ENCODE data around the gene ZNF107.

The ZNF107 gene

GRCh38 chr7:64626557-64626956, 39.4 kb upstream of the ZNF107 start:
- Histone ChIP-seq H3K4me1 (ENCODE audit: insufficient read depth, low read length) (no peaks in the 10 kb centered on the region), H3K4me3 (ENCODE audit: low read depth in 1 of 2, low read length in 2 of 2) (no peak overlapping the region), H3K9me3 (ENCODE audit: insufficient read depth, low read length, severe bottlenecking) (peaks cover 6% of the 10 kb centered on the region), H3K9ac (ENCODE audit: low read depth, low read length) (no peak overlapping the region), H3K36me3 (ENCODE audit: insufficient read depth, low read length) (no peaks in the 10 kb centered on the region), H3K4me2 (ENCODE audit: insufficient read depth, low read length) (no peak overlapping the region), H4K20me1 (ENCODE audit: insufficient read depth, low read length) (no peaks in the 10 kb centered on the region), H3K27ac (ENCODE audit: low read length) (no peak overlapping the region), H2AFZ (ENCODE audit: low read depth, low read length) (no peak overlapping the region), H3K27me3 (ENCODE audit: insufficient read depth, low read length, poor library complexity) (no peaks in the 10 kb centered on the region), H3K79me2 (ENCODE audit: insufficient read depth, low read length) (no peaks in the 10 kb centered on the region)
- no peak for DNase-seq
- TF ChIP-seq EZH2 (IDR thresholded peaks at IDR 0.05; ENCODE audit: borderline replicate concordance, low read depth, low read length, severe bottlenecking) = no peak
- no peak for TF ChIP-seq CTCF (IDR thresholded peaks at IDR 0.05; ENCODE audit: borderline replicate concordance, extremely low read depth, low read length, poor library complexity, severe bottlenecking)
- no peak for ATAC-seq (ENCODE audit: insufficient read depth, low read depth)

- ATAC-seq (ENCODE audit: insufficient read depth, low read depth) (no peak), DNase-seq (no peak)
- H3K27me3 ChIP-seq (ENCODE audit: insufficient read depth, low read length, poor library complexity) = no peaks in the 10 kb centered on the region
- H3K9ac ChIP-seq (ENCODE audit: low read depth, low read length) = no peak overlapping the region
- no peak overlapping the region for H3K27ac ChIP-seq (ENCODE audit: low read length)
- no peaks in the 10 kb centered on the region for H3K79me2 ChIP-seq (ENCODE audit: insufficient read depth, low read length)
- H2AFZ ChIP-seq (ENCODE audit: low read depth, low read length) = no peak overlapping the region
- TF ChIP-seq EZH2 (IDR thresholded peaks at IDR 0.05; ENCODE audit: borderline replicate concordance, low read depth, low read length, severe bottlenecking) = no peak
- TF ChIP-seq CTCF (IDR thresholded peaks at IDR 0.05; ENCODE audit: borderline replicate concordance, extremely low read depth, low read length, poor library complexity, severe bottlenecking) = no peak
- H3K4me1 ChIP-seq (ENCODE audit: insufficient read depth, low read length) = no peaks in the 10 kb centered on the region
- no peak overlapping the region for H3K4me2 ChIP-seq (ENCODE audit: insufficient read depth, low read length)
- H3K9me3 ChIP-seq (ENCODE audit: insufficient read depth, low read length, severe bottlenecking) = no peaks in the 10 kb centered on the region
- no peak overlapping the region for H3K4me3 ChIP-seq (ENCODE audit: low read depth in 1 of 2, low read length in 2 of 2)
- no peaks in the 10 kb centered on the region for H4K20me1 ChIP-seq (ENCODE audit: insufficient read depth, low read length)
- no peaks in the 10 kb centered on the region for H3K36me3 ChIP-seq (ENCODE audit: insufficient read depth, low read length)
These were observed 37.7 kb upstream of the ZNF107 start for GRCh38 chr7:64628192-64628591.

- Histone ChIP-seq H3K27ac (ENCODE audit: low read length) (no peak overlapping the region), H3K4me1 (ENCODE audit: insufficient read depth, low read length) (no peaks in the 10 kb centered on the region), H3K27me3 (ENCODE audit: insufficient read depth, low read length, poor library complexity) (no peaks in the 10 kb centered on the region), H4K20me1 (ENCODE audit: insufficient read depth, low read length) (no peaks in the 10 kb centered on the region), H3K4me3 (ENCODE audit: low read depth in 1 of 2, low read length in 2 of 2) (no peak overlapping the region), H3K36me3 (ENCODE audit: insufficient read depth, low read length) (no peaks in the 10 kb centered on the region), H2AFZ (ENCODE audit: low read depth, low read length) (no peak overlapping the region), H3K9me3 (ENCODE audit: insufficient read depth, low read length, severe bottlenecking) (no peaks in the 10 kb centered on the region), H3K4me2 (ENCODE audit: insufficient read depth, low read length) (no peak overlapping the region), H3K9ac (ENCODE audit: low read depth, low read length) (no peak overlapping the region), H3K79me2 (ENCODE audit: insufficient read depth, low read length) (no peaks in the 10 kb centered on the region)
- ATAC-seq (ENCODE audit: insufficient read depth, low read depth) (no peak), DNase-seq (no peak)
- TF ChIP-seq EZH2 (IDR thresholded peaks at IDR 0.05; ENCODE audit: borderline replicate concordance, low read depth, low read length, severe bottlenecking) (no peak), CTCF (IDR thresholded peaks at IDR 0.05; ENCODE audit: borderline replicate concordance, extremely low read depth, low read length, poor library complexity, severe bottlenecking) (no peak)
These were observed 37.2 kb upstream of the ZNF107 start for GRCh38 chr7:64628721-64629120.

- Histone ChIP-seq H3K9me3 (ENCODE audit: insufficient read depth, low read length, severe bottlenecking) (no peaks in the 10 kb centered on the region), H3K36me3 (ENCODE audit: insufficient read depth, low read length) (no peaks in the 10 kb centered on the region), H3K4me3 (ENCODE audit: low read depth in 1 of 2, low read length in 2 of 2) (no peak overlapping the region), H3K4me2 (ENCODE audit: insufficient read depth, low read length) (no peak overlapping the region), H3K9ac (ENCODE audit: low read depth, low read length) (no peak overlapping the region), H2AFZ (ENCODE audit: low read depth, low read length) (no peak overlapping the region), H3K4me1 (ENCODE audit: insufficient read depth, low read length) (no peaks in the 10 kb centered on the region), H3K27ac (ENCODE audit: low read length) (no peak overlapping the region), H3K27me3 (ENCODE audit: insufficient read depth, low read length, poor library complexity) (no peaks in the 10 kb centered on the region), H4K20me1 (ENCODE audit: insufficient read depth, low read length) (no peaks in the 10 kb centered on the region), H3K79me2 (ENCODE audit: insufficient read depth, low read length) (no peaks in the 10 kb centered on the region)
- ATAC-seq (ENCODE audit: insufficient read depth, low read depth) = peak; percentile 54; the same call in 1 of the 3 replicates
- peak; percentile 12 for DNase-seq
- no peak for TF ChIP-seq EZH2 (IDR thresholded peaks at IDR 0.05; ENCODE audit: borderline replicate concordance, low read depth, low read length, severe bottlenecking)
- peak; percentile 65 for TF ChIP-seq CTCF (IDR thresholded peaks at IDR 0.05; ENCODE audit: borderline replicate concordance, extremely low read depth, low read length, poor library complexity, severe bottlenecking)
These were observed 35.4 kb upstream of the ZNF107 start for GRCh38 chr7:64630496-64630895.
